SJSA1 (cell line): Measurements from ENCODE around the gene DENND2A. TPM values are rescaled to one million over a fixed set of nuclear protein-coding genes. Genes with fewer than 3 reads are reported as not detected.
"Not testable (repeated sequence)": the region's sequence is repeated elsewhere in the genome, so short reads cannot be mapped to it uniquely, and the experiment has no call there.

Source experiments
- DNase-seq, 2 experiments: peaks; one replicate each; pipeline ENCODE4 v3.0.0-alpha.2; 2015 to 2020; ENCODE audit warnings: low spot score in 2 of 2, low read depth in 1 of 2
- H3K27ac ChIP-seq: fragments of 250-450 bp; sonication (Bioruptor Pico); 2 replicates; pipeline ENCODE4 v1.5.1; 2020; ENCODE audit warnings: mild to moderate bottlenecking, moderate library complexity
- H3K27me3 ChIP-seq: fragments of 250-450 bp; sonication (Bioruptor Pico); replicated peaks from 2 replicates; pipeline ENCODE4 v1.5.1; 2020; ENCODE audit warnings: mild to moderate bottlenecking, moderate library complexity
- H3K36me3 ChIP-seq: fragments of 250-450 bp; sonication (Bioruptor Pico); 2 replicates; pipeline ENCODE4 v1.5.1; 2020; ENCODE audit warnings: mild to moderate bottlenecking
- H3K4me1 ChIP-seq: fragments of 250-450 bp; sonication (Bioruptor Pico); replicated peaks from 2 replicates; pipeline ENCODE4 v1.6.1; 2021; ENCODE audit warnings: mild to moderate bottlenecking
- H3K4me3 ChIP-seq: fragments of 250-450 bp; sonication (Bioruptor Pico); 2 replicates; pipeline ENCODE4 v1.5.1; 2020; ENCODE audit warnings: mild to moderate bottlenecking
- H3K9me3 ChIP-seq: fragments of 250-450 bp; sonication (Bioruptor Pico); replicated peaks from 2 replicates; pipeline ENCODE4 v1.5.1; 2020; ENCODE audit warnings: mild to moderate bottlenecking
- total RNA-seq: library from RNA; depleted of rRNA; stranded (reverse); fragments of >200 nt; shearing (Covaris generic); gene quantifications from 2 replicates; pipeline ENCODE4 v1.2.3, GENCODE V29; 2014

DENND2A gene
- total RNA-seq, 1 experiment from 2014 or later: 10.2 TPM

- peaks cover 31% of the 10 kb centered on the region for H3K4me1 ChIP-seq
- H3K27ac ChIP-seq: peak overlapping the region; percentile 77
- H3K9me3 ChIP-seq, H3K4me3 ChIP-seq, H3K27me3 ChIP-seq: not testable (repeated sequence)
- DNase-seq: peak in 1 of 2 experiments; percentile 35
- H3K36me3 ChIP-seq: peaks cover 11% of the 10 kb centered on the region; the same call in 1 of the 2 replicates
These were observed 74.9 kb downstream of the DENND2A start for GRCh38 chr7:140565761-140566160.

DNA sequence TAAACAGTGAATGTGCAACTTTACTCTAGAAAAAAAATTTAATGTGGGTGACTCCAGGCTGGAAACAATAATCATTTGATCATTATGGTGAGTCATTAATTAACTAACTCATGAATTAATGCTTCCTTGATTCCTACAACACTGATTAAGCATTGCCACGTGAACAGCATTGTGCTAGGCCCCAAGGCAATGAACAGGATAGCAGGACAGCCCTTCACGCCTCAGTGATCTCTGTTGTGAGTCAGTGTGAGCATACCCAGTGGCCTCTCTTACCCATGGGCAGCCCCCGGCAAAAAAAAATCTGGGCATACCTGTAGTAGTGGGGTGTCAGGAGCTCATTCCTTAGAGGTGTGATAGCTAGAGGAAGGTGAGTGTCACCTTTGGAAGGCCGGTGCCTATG, 76.0 kb downstream of the DENND2A start:
- no peaks in the 10 kb centered on the region; the same call in 1 of the 2 replicates for H3K9me3 ChIP-seq
- no peak overlapping the region for H3K4me3 ChIP-seq
- no peak overlapping the region for H3K27ac ChIP-seq
- H3K36me3 ChIP-seq: peaks cover 8% of the 10 kb centered on the region; the same call in 1 of the 2 replicates
- H3K27me3 ChIP-seq: no peaks in the 10 kb centered on the region
- DNase-seq: no peak
- peaks cover 31% of the 10 kb centered on the region for H3K4me1 ChIP-seq

GRCh38 chr7:140562926-140563481, 77.6 kb downstream of the DENND2A start:
- Histone ChIP-seq H3K4me3 (no peak overlapping the region), H3K36me3 (peaks cover 6% of the 10 kb centered on the region), H3K27ac (no peak overlapping the region), H3K27me3 (no peaks in the 10 kb centered on the region), H3K4me1 (peaks cover 31% of the 10 kb centered on the region), H3K9me3 (no peaks in the 10 kb centered on the region; the same call in 1 of the 2 replicates)
- no peak for DNase-seq

- Histone ChIP-seq H3K36me3 (peaks cover 12% of the 10 kb centered on the region), H3K27me3 (no peaks in the 10 kb centered on the region), H3K4me1 (no peaks in the 10 kb centered on the region), H3K9me3 (no peaks in the 10 kb centered on the region; the same call in 1 of the 2 replicates), H3K27ac (no peak overlapping the region), H3K4me3 (no peak overlapping the region)
- no peak for DNase-seq
These were observed 81.2 kb downstream of the DENND2A start for GRCh38 chr7:140559410-140559809.

GRCh38 chr7:140557809-140558518, 82.6 kb downstream of the DENND2A start:
- no peak for DNase-seq

GRCh38 chr7:140557069-140557468, 83.5 kb downstream of the DENND2A start:
- Histone ChIP-seq H3K4me1 (no peaks in the 10 kb centered on the region), H3K9me3 (no peaks in the 10 kb centered on the region), H3K36me3 (peaks cover 12% of the 10 kb centered on the region), H3K4me3 (no peak overlapping the region), H3K27ac (no peak overlapping the region), H3K27me3 (no peaks in the 10 kb centered on the region)
- no peak for DNase-seq

More at GRCh38 chr7:140557809-140558518, 82.6 kb downstream of the DENND2A start:
- Histone ChIP-seq H3K4me3 (no peak overlapping the region), H3K27me3 (no peaks in the 10 kb centered on the region), H3K36me3 (peaks cover 12% of the 10 kb centered on the region), H3K27ac (no peak overlapping the region), H3K4me1 (no peaks in the 10 kb centered on the region), H3K9me3 (no peaks in the 10 kb centered on the region; the same call in 1 of the 2 replicates)

GRCh38 chr7:140553236-140553635, 87.4 kb downstream of the DENND2A start:
- peaks cover 11% of the 10 kb centered on the region for H3K36me3 ChIP-seq
- not testable (repeated sequence) for H3K4me1 ChIP-seq, H3K27ac ChIP-seq, H3K4me3 ChIP-seq, H3K27me3 ChIP-seq, H3K9me3 ChIP-seq, DNase-seq

DNA sequence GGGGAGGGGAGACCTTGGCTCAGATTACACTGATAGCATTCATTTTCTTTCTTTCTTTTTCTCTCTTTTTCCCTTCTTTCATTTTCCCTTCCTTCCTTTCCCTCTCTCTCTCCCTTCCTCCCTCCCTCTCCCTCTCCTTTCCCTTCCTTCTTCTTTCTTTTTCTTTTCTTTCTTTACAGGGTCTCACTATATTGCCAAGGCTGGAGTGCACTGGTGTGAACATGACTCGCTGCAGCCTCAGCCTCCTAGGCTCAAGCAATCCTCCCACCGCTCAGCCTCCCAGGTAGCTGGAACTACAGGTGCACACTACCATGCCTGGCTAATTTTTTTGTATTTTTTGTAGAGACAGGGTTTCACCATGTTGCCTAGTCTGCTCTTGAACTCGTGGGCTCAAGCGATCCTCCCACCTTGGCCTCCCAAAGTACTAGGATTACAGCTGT, 88.4 kb downstream of the DENND2A start:
- no peak overlapping the region for H3K27ac ChIP-seq
- H3K4me1 ChIP-seq: no peaks in the 10 kb centered on the region
- peaks cover 7% of the 10 kb centered on the region; the same call in 1 of the 2 replicates for H3K36me3 ChIP-seq
- H3K27me3 ChIP-seq: no peaks in the 10 kb centered on the region
- H3K9me3 ChIP-seq: no peaks in the 10 kb centered on the region
- no peak overlapping the region for H3K4me3 ChIP-seq
- DNase-seq: no peak

GRCh38 chr7:140551355-140552239, 89.0 kb downstream of the DENND2A start:
- DNase-seq: no peak
- no peaks in the 10 kb centered on the region for H3K4me1 ChIP-seq
- H3K9me3 ChIP-seq: no peaks in the 10 kb centered on the region
- H3K36me3 ChIP-seq: peaks cover 1% of the 10 kb centered on the region; the same call in 1 of the 2 replicates
- no peak overlapping the region for H3K4me3 ChIP-seq
- no peak overlapping the region for H3K27ac ChIP-seq
- no peaks in the 10 kb centered on the region for H3K27me3 ChIP-seq

GRCh38 chr7:140546947-140547346, 93.7 kb downstream of the DENND2A start:
- DNase-seq: no peak
- no peaks in the 10 kb centered on the region for H3K27me3 ChIP-seq
- H3K36me3 ChIP-seq: peaks cover 12% of the 10 kb centered on the region
- H3K4me3 ChIP-seq: no peak overlapping the region
- H3K9me3 ChIP-seq: no peaks in the 10 kb centered on the region
- H3K27ac ChIP-seq: no peak overlapping the region
- H3K4me1 ChIP-seq: peaks cover 10% of the 10 kb centered on the region

DNA sequence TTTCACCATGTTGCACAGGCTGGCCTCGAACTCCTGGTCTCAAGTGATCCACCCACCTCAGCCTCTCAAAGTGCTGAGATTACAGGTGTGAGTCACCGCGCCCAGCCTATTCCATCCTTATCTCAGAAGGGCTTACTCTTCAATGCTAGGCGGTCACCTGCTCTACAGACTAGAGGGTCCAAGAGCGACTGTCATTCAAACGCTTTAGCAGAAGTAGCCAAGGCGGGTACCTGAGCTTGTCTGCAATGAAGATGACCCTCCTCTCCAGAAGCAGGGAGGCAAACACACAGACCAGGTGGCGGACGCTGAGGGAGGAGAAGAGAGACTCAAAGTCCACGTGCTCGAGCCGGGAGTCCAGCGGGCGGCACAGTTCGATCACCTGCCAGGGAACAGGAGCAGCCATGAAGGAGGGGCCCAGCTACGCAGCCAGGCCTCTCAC, 96.2 kb downstream of the DENND2A start:
- no peak overlapping the region for H3K4me3 ChIP-seq
- no peaks in the 10 kb centered on the region for H3K27me3 ChIP-seq
- no peak overlapping the region for H3K27ac ChIP-seq
- H3K9me3 ChIP-seq: no peaks in the 10 kb centered on the region
- no peak for DNase-seq
- peaks cover 22% of the 10 kb centered on the region for H3K4me1 ChIP-seq
- peaks cover 16% of the 10 kb centered on the region for H3K36me3 ChIP-seq

DNA sequence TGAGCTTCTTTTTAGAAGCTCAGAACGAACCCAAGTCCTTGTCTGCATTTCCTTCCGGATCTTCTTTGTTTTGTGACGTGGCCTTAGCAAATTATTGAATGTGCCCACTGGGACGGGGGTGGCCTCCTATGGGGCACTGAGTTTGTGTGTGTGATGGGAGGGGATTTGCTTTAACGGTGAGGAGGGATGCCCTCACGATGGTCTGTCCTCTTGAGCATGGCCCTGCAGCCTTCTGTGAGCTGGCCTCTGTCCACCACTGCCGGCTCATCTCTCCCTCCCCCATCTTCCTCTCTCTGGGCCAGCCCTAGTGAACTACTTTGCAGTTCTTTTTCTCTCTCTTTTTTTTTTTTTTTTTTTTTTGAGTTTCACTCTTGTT, 98.4 kb downstream of the DENND2A start:
- Histone ChIP-seq H3K4me1 (peaks cover 22% of the 10 kb centered on the region), H3K27me3 (no peaks in the 10 kb centered on the region), H3K36me3 (peaks cover 16% of the 10 kb centered on the region), H3K9me3 (no peaks in the 10 kb centered on the region), H3K4me3 (no peak overlapping the region), H3K27ac (peak overlapping the region; percentile 79)
- DNase-seq: no peak

- Histone ChIP-seq H3K4me3 (peak overlapping the region; percentile 6; the same call in 1 of the 2 replicates), H3K27ac (peak overlapping the region; percentile 79)
These were observed 98.9 kb downstream of the DENND2A start for GRCh38 chr7:140541513-140542227.

More at GRCh38 chr7:140541513-140542227, 98.9 kb downstream of the DENND2A start:
- peaks cover 22% of the 10 kb centered on the region for H3K4me1 ChIP-seq
- H3K27me3 ChIP-seq: no peaks in the 10 kb centered on the region
- H3K9me3 ChIP-seq: no peaks in the 10 kb centered on the region
- DNase-seq: peak; percentile 77 to 78
- H3K36me3 ChIP-seq: peaks cover 16% of the 10 kb centered on the region
